Midbrain (tissue), 1 donor: Measurements from ENCODE around the gene ANKRD11.
"Not testable (repeated sequence)": the region's sequence is repeated elsewhere in the genome, so short reads cannot be mapped to it uniquely, and the experiment has no call there.

Source experiments
- DNase-seq: peaks from one replicate; lab custom pipeline; 2025; lab: John Stamatoyannopoulos, UW

ANKRD11 gene

GRCh38 chr16:89363621-89364393 is 126.6 kb downstream of the ANKRD11 start:
- DNase-seq, result no peak

- DNase-seq, result not testable (repeated sequence)
Measured at GRCh38 chr16:89362540-89363223, 127.7 kb downstream of the ANKRD11 start.

GRCh38 chr16:89361751-89362539 is 128.4 kb downstream of the ANKRD11 start:
- peak; percentile 26 for DNase-seq

- DNase-seq, result no peak
Measured at GRCh38 chr16:89360760-89361435, 129.5 kb downstream of the ANKRD11 start.

- no peak for DNase-seq
Measured at GRCh38 chr16:89359264-89360147, 130.9 kb downstream of the ANKRD11 start.

GRCh38 chr16:89358030-89359005 is 132.0 kb downstream of the ANKRD11 start:
- DNase-seq, result no peak

GRCh38 chr16:89357055-89357816 is 133.1 kb downstream of the ANKRD11 start:
- peak; percentile 55 for DNase-seq

- no peak for DNase-seq
Measured at GRCh38 chr16:89355686-89356085, 134.7 kb downstream of the ANKRD11 start.

GRCh38 chr16:89355007-89355406 is 135.4 kb downstream of the ANKRD11 start:
- no peak for DNase-seq

- no peak for DNase-seq
Measured at GRCh38 chr16:89354325-89354724, 136.0 kb downstream of the ANKRD11 start.

GRCh38 chr16:89352091-89352681 is 138.2 kb downstream of the ANKRD11 start:
- DNase-seq, result peak; percentile 10

GRCh38 chr16:89351645-89352044 is 138.7 kb downstream of the ANKRD11 start:
- no peak for DNase-seq

GRCh38 chr16:89350701-89351380 is 139.5 kb downstream of the ANKRD11 start:
- no peak for DNase-seq

GRCh38 chr16:89349947-89350633 is 140.3 kb downstream of the ANKRD11 start:
- DNase-seq, result no peak

GRCh38 chr16:89347807-89348206 is 142.6 kb downstream of the ANKRD11 start:
- DNase-seq, result no peak

- DNase-seq, result no peak
Measured at GRCh38 chr16:89346869-89347268, 143.5 kb downstream of the ANKRD11 start.

GRCh38 chr16:89345642-89346150 is 144.7 kb downstream of the ANKRD11 start:
- no peak for DNase-seq
